GM18505 (cell line): Measurements from ENCODE around the gene TMEM243.

ENCODE experiments used
- ATAC-seq: cut with Tn5 transposase; IDR thresholded peaks from one replicate; pipeline ENCODE4 v1.9.1; 2021; ENCODE audit not compliant: unreplicated experiment
- POLR2A ChIP-seq: IDR thresholded peaks from 4 replicates; pipeline ENCODE4 v1.6.1; 2011; ENCODE audit warnings: borderline replicate concordance; ENCODE audit not compliant: insufficient read depth, insufficient read length; ENCODE audit errors: extremely low read depth

Gene TMEM243

DNA sequence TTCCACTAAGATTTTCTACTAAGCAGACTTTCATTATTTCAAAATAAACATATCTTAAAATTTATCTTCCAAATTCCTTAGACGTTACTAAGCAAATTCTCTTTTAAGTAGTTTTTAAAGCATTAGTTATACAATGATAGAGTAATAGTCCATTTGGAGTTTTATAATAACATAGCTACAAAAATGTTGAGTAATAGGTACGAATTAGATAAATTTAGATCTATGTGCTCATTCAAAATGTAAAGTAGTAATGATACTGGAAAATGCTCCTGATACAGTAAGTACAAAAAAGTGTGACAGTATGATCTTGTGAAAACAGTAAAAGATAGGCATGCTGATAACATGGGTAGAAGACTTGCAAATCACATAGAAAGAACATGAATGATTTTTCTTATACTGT, 62.8 kb downstream of the TMEM243 start:
- ATAC-seq = no peak
- TF ChIP-seq POLR2A = no peak

GRCh38 chr7:87155788-87156187, 63.7 kb downstream of the TMEM243 start:
- no peak for ATAC-seq
- TF ChIP-seq POLR2A = no peak

DNA sequence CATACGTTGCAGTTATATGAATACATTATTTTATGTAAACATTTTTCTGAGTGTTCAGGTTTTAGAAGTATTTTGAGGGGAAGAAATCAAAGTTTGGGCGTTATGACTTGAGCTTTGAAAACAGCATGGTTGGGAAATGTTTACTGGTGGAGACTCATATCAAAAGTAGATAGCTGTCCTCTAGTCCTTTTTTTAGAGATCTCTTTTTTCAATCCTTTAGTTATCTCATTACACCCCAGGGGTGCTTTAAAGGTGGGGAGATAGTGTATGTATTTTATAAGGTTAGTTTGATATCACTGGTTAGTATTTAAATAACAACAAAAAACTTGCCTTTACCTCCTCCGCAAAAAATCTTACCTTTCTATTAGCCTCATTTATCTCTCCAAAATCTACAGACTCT, 65.0 kb downstream of the TMEM243 start:
- no peak for ATAC-seq
- no peak for TF ChIP-seq POLR2A

- no peak for ATAC-seq
- no peak for TF ChIP-seq POLR2A
Observed at GRCh38 chr7:87154166-87154565, 65.4 kb downstream of the TMEM243 start.

DNA sequence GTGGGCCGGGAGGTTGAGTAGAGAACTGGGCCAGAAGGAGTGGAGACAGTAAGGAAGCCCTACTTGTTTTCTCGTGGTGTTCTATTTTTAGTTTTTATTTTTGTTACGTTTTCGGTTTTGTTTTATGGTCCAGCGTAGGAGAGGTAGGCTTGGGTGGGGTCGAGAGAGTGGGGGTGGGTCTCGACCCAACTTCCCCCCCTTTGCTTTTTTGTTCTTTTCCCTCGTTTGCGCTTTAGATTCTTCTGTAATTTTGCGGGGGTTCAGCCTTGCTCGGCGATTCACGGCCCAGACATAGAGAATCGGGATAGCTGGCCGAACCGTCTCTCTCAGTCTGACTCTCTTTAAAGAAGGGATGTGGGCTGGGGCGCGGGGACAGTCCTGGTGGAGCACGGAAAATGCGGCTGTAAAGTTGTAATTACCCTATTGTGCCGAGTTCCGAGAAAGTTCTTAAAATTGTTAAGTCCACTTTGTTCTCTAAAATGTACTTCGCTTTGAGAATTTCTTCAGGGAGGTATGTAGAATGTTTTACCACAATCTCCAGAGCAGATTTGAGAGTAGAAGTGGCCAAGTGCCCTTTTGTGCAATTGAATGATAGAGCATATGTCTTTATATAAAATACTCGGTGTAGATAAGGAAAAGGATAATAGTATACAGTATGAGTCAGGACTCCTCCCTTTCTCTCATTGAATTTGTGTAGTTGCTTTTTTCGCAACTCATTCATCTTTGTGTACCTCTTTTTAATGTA, 66.5 kb downstream of the TMEM243 start:
- no peak for TF ChIP-seq POLR2A
- ATAC-seq = peak; percentile 13

GRCh38 chr7:87152112-87152896, 67.2 kb downstream of the TMEM243 start, which contains the start of gene DMTF1:
TSS of gene DMTF1 (plus strand) at chr7:87152453. CDS start at chr7:87164942, 12,489 bp downstream.
- ATAC-seq = peak; percentile 89
- peak; percentile 97 for TF ChIP-seq POLR2A

- ATAC-seq = peak; percentile 36
Observed at GRCh38 chr7:87151729-87152111, 67.8 kb downstream of the TMEM243 start.

DNA sequence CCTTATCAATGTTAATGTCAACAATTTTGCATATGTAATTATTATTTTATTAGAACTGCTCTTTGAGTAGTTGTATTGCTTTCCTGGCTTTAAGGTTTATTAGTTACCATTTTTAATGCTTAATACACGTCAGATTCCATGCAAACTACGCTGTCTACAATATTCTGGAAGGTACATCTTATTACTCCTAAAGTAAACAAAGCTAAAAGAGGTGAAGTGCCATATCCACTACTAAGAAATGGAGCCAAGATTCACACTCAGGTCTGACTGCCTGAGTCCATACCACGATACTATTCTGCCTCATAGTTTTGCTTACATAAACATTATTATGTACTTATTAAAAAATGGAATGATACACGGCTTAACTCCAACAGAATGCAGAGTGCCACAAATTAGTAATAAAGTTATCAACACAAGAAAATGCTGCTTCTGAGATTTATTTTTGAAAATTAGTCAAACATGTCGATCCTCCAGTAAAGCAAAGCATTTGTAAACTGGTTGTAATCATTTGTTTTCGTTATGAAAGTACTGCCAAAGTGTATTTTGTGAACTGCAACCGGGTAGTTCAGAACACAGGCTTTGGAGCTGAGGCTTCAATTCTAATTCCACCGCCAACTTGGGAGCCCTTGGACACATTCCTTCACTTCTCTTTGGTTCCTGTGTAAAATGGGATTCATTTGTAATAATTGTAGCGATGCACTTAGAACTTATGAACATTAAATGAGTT, 68.4 kb downstream of the TMEM243 start:
- TF ChIP-seq POLR2A = no peak
- ATAC-seq = no peak

More at GRCh38 chr7:87151729-87152111, 67.8 kb downstream of the TMEM243 start:
- TF ChIP-seq POLR2A = no peak

- ATAC-seq = no peak
- TF ChIP-seq POLR2A = no peak
Observed at GRCh38 chr7:87148332-87148955, 71.1 kb downstream of the TMEM243 start.

GRCh38 chr7:87147500-87147899, 72.0 kb downstream of the TMEM243 start:
- ATAC-seq = no peak
- TF ChIP-seq POLR2A = no peak

- ATAC-seq = no peak
- no peak for TF ChIP-seq POLR2A
Observed at GRCh38 chr7:87146740-87147386, 72.7 kb downstream of the TMEM243 start.
